GM18517 (cell line): Measurements from ENCODE around the gene IGF2R.
"Not testable (repeated sequence)": the region's sequence is repeated elsewhere in the genome, so short reads cannot be mapped to it uniquely, and the experiment has no call there.

Source experiments
- ATAC-seq: cut with Tn5 transposase; IDR thresholded peaks from one replicate; pipeline ENCODE4 v1.9.1; 2021; ENCODE audit warnings: mild to moderate bottlenecking, moderate library complexity; ENCODE audit not compliant: unreplicated experiment

IGF2R gene

DNA sequence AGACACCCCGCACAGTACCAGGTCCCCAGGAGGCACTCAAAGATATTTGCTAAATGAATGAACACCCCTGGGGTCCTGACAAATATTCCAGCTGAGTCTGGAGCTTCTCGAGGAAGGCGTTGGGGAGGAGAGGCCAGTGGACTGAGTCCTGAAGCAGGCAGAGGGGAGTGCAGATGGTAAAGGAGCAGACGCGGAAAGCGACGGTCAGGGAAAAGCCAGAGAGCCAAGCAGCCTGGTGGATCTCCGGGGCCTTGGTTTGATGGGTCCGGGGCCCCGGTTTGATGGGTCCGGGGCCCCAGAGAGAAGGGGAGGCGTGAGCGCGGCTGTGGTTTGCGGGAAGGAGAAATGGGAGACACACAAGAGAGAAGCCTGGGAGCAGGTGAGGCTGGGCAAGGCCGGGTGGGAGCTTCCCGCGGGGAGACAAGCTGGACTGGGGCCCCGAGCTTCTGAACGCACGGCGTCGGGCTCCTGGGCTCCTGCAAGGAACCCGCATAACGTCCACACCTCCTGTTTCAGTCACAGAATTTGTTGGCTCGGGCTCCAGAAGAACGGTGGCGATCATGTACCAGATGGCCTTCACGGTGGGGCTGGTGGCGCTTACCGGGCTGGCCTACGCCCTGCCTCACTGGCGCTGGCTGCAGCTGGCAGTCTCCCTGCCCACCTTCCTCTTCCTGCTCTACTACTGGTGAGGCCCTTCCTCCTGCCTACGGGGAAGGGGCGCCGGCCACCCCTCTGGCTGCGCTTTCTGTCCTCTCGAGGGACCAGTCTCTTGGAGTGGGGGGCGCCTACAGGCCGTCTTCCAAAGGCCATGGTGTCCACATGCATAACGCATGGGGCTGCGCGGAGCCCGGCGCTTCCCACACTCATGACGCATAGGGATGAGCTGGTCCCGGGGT lies 164.8 kb downstream of the IGF2R start:
- no peak for ATAC-seq

DNA sequence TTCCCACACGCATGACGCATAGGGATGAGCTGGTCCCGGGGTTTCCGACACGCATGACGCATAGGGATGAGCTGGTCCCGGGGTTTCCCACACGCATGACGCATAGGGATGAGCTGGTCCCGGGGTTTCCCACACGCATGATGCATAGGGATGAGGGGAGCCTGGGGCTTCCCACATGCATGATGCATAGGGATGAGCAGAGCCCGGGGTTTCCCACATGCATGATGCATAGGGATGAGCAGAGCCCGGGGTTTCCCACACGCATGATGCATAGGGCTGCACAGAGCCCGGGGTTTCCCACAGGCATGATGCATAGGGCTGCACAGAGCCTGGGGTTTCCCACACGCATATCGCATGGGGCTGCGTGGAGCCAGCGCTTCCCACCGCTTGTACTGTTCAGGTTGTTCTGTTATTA lies 165.5 kb downstream of the IGF2R start:
- not testable (repeated sequence) for ATAC-seq

DNA sequence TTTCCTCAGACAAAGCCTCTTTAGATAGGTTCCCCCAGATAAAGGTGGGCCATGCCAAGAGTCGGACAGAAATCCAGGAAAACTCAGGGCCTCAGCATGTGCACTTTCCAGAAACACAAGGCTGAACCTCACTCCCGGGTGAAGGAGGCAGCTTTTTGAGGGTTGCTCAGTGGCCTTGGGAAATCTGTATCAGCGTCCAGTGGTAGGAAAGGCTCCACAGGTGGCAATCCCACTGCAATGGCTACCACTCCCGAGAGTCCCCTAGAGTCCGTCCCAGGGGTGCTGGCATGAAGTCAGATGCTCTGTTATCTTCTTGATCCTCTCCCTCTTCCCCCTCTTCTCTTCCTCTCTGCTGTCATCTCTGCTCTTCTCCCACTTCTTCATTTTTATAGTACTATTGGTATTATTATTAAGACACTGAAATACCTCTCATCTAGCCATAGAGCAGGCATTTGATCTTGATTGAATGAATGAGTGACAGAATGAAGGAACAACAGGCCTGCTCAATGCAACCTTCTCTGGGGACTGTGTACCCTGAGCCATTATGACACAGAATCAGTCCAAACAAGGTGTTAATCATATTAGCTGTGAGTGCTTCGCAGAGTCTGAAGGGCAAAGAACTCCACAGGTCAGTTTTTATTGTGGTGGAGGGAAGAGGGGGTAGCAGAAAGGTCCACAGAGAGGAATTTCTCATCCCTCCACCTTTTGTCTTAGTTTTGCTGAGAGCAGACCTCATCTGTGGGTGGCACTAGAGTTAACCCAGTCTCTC lies 166.1 kb downstream of the IGF2R start:
- ATAC-seq, result no peak

DNA sequence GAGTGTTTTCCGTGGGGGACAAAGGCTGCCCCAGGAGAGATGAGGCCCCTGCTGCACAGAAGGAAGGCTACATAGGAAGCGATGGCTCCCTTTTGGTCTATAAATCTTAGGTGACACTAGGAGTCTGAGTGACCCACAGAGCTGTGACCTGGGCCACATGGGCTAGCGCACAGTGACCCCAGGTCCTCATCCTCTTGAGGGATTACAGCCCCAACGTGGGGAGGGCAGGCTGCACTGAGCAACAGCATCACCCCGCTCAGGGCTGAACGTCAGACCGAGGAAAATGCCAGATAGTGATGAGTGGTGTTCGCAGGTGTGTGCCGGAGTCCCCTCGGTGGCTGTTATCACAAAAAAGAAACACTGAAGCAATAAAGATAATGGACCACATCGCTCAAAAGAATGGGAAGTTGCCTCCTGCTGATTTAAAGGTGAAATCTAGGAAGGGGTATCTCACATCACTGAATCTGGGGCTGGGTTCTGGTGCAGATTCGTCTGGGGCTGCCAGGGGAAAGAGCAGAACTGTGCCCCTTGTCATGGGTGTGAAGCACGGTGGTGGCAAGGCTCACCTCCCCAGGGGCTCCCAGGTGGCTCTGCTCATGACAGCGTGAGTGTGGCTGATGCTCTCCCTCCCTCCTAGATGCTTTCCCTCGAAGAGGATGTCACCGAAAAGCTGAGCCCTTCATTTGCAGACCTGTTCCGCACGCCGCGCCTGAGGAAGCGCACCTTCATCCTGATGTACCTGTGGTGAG lies 167.2 kb downstream of the IGF2R start:
- no peak for ATAC-seq

DNA sequence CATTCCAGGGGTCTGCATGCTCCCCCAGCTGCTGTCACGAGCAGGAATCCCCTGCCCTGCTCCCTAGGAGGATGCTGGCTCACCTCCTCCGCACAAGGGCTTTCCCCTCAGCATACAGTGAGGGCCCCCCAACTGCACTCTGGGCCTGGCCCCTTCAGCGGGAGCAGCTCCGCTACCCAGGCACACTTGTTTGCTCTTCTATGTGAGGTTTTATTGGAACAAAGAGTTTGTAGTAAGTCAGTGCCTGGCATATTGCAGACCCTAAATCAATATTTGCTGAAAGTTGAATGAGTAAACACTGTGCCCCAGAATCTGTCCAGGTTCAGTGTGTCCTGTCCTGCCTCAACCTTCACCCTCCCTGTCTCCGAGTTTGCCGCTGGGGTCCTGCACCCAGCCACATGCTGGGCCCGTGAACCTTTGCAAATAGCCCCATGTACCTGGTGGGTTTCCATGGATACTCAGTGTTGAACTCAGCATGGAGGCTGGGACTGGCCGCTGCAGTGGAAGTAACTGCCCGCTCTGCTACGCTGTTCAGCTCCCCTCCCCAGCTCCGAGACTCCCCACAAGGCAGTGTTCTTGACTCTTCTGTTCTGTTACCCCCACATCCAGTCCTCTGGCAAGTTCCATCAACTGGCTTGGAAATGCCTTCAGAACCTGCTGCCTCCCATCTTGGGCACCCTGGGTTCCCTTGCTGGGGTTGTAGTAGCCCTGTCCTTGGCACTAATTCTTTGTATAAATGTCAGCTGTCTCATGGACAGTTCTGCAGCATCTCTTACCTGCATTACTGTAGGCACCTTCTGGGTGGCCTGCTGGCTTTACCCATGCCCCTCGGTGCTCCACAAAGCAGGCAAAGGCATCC lies 168.5 kb downstream of the IGF2R start:
- no peak for ATAC-seq

DNA sequence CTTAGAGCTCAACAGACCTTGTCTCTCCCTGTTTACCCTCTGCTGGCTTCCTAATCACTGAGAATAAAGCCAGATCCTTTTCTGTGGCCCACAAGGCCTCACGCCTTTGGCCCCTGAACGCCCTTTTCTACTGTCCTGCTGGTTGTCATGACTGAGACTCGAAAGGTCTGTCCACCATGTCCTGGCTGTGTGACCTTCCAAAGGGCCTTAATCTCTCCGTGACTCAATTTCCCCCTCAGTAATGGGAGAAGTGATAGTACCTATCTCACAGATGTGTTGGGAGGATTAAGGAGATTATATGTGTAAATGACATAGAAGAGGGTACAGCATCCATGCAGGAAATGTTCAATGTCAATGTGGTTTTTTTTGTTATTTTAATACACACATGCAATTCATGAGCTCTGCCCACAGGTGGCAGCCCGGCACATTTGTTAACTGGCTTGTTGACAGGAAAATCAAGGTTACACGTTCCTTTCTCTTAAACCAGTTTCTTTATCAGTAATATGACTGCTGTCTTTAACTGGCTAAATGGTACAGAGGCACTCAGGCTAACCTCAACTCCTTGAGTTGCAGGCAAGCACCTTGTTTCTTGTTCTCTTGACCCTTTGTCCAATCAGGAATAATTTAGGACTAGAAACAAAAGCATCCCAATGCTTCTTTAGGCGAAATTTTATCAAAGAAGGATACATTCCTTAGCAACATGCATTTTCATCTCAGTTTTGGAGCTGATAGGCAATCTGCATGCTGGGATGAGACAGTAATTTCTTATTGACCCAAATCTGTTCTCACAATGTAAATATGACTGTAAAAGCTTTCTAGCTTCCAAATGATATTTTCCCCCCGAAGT lies 169.3 kb downstream of the IGF2R start:
- ATAC-seq, result peak; percentile 76

DNA sequence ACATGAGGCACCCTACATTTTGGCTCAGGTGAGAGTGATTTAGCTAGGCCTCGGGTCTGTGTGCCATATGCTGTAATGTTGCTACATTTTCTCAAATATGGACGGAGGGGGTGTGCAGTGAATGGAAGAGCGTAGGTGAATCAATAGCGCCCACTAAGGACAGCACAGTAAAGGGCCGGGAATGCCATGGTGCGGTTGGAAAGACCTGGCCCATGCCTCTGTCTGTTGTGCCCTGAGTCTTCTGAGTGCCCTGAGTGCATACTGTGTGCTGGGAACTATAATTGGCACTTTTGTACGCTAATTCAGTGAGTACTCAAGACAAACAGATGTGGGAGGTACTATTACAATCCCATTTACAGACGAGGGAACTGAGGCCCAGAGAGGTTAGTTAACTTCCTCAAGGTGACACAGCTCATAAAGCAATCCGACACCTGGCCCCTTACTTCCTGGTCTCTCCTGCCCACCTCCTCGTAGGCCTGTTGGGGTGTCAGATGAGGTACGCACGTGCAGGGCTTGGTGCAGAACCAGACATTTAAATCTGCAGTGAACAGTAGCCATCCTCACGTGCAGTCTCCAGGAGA lies 170.0 kb downstream of the IGF2R start:
- no peak for ATAC-seq

DNA sequence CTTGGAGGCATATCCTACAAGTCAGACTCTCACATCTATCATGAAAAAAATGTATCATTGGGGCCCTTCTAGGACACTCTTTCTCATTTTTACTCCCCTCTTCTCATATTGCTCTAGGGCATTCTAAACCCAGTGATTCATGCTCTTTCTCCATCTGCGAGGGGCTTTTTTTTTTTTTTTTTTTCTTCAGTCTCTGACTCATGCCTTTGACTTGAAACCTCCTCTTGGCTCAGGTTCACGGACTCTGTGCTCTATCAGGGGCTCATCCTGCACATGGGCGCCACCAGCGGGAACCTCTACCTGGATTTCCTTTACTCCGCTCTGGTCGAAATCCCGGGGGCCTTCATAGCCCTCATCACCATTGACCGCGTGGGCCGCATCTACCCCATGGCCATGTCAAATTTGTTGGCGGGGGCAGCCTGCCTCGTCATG lies 170.6 kb downstream of the IGF2R start:
- no peak for ATAC-seq

DNA sequence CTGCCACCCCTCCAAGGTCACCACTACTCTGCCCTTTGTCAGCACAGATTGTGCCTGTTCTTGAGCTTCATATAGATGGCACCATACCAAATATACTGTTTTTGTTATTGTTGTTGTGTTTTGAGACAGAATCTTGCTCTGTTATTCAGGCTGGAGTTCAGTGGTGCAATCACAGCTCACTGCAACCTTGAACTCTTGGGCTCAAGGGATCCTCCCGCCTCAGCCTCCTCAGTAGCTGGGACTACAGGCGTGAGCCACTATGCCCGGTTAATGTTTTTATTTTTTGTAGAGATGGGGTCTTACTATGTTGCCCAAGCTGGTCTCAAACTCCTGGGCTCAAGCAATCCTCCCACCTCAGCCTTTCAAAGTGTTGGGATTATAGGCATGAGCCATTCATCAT lies 171.6 kb downstream of the IGF2R start:
- ATAC-seq, result not testable (repeated sequence)

DNA sequence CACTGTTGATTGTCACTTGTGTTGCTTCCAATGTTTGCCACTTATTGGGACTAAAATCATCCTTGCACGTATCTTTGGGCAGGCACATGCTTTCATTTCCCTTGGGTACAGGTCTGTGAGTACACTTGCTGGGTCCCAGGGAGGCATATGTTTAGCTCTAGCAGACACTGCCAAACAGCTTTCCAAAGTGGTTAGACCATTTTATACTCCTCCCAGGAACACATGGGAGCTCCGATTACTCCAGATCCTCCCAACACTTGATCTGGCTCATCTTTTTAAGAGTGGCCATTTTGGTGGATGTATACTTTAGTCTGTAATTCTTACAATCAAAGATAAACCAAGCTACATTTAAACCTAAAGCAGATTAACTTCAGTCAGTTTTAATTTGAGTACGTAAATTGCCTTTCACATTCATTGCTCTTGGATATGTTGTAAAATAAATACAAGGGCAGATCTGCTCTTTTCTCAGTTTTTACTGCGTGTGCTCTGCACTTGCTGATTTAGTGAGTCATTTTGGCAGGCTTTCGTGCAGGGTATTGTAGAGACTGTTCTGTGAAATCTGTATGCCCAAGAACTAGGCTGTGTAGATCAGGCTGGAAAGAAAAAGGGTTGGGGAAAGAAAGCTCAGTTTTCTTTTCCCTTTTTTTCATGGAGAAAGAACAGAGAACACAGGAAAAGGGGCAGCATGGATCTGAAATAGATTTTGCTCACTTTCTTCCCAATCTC lies 172.3 kb downstream of the IGF2R start:
- ATAC-seq, result no peak

DNA sequence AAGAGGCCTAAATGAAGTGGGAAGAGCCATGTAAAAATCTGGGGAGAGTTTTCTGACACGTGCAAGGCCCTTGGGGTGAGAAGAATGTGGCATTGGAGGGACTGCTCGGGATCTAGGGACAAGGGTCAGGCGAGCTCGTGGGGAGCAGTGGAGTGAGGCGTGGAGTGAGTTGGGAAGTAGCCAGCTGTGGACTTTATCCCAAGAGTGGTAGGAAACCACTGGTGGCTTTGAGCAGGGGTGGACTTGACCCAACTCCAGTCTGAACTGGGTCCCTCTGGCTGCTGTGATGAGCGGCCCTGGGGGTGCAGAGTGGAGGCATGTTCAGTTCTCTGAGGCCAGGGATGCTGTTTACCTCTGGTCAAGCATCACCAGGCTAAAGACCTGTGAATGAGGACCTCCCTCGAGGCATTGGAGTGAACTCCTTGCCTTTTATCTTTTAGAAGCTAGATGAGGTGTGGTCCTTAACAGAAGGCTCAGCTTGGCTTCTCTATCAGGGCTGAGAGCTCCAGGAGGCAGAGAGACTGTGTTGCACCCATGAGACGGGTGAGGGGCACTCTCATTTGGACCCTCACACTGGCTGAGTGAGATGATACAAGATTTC lies 173.3 kb downstream of the IGF2R start:
- ATAC-seq, result no peak

DNA sequence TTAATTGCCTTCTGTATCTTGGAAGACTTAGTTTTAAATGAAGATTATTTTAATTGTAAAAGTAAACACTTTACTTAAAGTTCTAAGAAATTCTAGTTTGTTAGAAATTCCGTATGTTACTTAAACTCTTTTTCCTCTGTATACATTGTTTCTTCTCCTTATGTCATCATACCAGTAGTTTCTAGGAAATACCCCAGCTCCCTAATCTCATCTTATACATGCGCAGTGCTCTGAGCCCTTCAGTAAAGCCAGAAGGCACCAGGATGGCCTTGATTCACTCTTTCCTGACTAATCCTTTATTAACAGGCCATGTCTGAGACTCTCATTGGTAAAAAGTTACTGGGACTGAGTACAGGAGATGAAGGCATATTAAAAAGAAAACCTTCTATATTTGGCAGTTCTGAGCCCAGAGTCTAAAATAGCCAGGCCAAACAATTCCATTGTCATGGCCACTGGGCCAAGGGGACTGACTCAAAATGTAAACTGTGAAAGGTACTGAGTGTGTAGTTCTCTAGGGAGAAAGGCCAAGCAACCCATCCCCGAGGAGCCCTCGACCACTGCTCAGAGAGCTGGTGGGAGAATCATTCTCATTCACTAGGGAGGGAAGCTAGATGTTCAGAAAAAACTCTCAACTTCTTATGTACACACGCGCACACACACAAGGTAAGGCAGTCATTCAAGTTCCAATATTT lies 177.7 kb downstream of the IGF2R start:
- ATAC-seq, result no peak

DNA sequence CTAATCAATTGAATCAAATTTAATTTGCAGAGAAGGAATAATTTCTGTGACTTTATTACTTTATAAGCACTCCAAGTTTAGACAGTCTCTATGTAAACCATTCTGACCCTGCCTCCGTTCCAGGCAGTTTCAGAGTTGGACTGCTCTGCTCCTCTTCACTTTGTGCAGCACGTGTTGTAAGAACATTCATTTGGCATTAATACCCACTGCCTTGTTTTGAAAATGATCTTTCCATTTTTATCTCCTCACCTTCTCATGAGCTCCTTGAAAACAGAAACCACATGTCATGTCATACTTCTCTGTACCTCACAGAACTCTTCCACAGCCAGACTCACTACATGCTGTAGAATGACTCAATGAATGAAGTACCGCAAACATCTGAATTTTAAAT lies 178.3 kb downstream of the IGF2R start:
- no peak for ATAC-seq

DNA sequence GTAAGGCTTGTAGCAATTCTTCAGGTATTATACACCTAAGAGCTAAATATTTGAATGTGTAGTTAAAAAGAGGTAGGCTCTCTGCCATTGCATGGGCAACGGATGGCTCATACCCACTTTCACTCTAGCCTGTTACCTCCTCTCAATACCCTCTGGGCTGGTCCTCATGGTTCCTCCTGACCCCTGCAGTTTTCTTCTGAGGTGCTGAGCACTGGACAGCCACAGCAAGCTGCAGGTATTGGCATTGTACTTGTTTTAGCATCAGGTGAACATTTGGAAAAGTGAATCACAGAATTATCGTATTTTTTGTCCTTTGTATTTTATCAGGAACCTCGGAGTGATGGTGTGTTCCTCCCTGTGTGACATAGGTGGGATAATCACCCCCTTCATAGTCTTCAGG lies 185.6 kb downstream of the IGF2R start:
- ATAC-seq, result no peak

DNA sequence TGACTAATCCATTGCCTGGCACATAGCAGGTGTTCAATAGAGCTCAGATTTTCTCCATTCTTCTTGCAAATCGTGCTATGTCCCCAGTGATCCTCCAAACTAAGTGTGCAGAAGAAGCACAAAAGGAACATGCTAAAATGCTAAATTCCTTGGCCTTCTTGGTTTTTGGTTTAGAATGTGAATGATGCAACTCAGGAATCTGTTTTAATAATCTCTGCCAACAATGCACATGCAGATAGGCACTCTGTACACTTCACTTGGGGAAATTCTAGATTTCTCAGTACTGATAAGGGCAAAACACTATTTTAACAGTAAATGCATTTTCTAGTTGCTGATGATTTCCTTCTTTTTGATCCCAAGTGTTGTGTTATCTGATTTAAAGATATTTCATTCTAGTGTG lies 188.0 kb downstream of the IGF2R start:
- ATAC-seq, result no peak

DNA sequence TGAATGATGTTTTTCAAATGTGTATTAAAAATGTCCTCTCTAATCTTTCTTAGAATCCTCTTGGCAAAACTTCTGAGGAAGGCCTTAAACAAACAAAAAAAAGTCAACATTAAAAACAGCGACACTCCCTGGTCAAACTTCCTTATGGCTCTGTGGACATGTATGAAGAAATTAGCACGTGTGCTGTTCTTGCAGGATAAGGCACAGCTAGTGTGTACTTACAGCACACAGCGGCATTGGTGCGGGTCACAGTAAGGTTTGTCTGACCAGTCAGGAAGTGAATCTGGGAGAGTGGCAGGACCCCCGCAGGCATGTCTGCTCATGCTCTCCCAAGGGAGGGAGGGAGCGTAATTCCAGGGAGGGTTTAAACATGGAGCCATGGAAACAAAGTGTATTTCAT lies 191.6 kb downstream of the IGF2R start:
- ATAC-seq, result no peak
